ENCODE measurements around the gene CSMD2.

DNA sequence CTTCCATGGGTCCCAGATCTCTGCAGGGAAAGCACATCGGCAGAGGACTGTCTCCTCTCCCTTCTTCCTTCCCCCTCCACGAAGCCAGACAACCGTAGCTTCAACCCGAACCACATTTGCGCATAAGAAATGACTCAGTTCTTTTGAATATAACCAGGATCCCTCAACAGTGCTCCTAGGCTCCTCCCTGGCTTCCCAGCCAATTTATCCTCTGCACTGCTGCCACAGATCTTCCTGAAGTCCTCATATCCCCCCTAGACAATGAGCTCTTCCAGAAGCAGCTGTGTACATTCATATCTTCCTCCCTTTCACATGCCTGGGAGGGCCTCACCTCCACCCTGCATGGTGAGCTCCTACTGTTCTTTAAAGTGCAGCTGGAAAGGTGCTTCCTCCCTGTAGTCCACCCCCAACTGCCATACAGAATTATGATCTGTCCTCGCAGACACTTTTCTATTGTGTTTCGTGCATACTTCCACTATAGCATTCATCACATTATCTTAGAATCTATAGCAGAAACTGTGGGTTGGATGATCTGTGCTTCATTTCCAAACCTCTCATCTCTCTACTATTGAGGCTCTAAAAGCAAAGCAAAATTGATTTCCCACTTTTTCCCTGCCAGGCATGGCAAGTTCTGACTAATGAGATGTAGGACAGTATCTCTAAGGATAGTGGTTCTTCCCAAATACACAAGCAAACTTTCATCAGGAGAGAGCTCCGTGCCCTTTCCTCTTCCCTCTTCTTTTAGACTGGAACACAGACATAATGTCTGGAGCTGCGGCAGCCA, 480.4 kb downstream of the CSMD2 start:
- TF ChIP-seq, protein P1, sequence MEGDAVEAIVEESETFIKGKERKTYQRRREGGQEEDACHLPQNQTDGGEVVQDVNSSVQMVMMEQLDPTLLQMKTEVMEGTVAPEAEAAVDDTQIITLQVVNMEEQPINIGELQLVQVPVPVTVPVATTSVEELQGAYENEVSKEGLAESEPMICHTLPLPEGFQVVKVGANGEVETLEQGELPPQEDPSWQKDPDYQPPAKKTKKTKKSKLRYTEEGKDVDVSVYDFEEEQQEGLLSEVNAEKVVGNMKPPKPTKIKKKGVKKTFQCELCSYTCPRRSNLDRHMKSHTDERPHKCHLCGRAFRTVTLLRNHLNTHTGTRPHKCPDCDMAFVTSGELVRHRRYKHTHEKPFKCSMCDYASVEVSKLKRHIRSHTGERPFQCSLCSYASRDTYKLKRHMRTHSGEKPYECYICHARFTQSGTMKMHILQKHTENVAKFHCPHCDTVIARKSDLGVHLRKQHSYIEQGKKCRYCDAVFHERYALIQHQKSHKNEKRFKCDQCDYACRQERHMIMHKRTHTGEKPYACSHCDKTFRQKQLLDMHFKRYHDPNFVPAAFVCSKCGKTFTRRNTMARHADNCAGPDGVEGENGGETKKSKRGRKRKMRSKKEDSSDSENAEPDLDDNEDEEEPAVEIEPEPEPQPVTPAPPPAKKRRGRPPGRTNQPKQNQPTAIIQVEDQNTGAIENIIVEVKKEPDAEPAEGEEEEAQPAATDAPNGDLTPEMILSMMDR (IDR thresholded peaks at IDR 0.05): no peak
- no peak for TF ChIP-seq NFYB (CRISPR knock-in tag; conservative IDR thresholded peaks at IDR 0.05; ENCODE audit: low read depth)
- TF ChIP-seq, protein P2, sequence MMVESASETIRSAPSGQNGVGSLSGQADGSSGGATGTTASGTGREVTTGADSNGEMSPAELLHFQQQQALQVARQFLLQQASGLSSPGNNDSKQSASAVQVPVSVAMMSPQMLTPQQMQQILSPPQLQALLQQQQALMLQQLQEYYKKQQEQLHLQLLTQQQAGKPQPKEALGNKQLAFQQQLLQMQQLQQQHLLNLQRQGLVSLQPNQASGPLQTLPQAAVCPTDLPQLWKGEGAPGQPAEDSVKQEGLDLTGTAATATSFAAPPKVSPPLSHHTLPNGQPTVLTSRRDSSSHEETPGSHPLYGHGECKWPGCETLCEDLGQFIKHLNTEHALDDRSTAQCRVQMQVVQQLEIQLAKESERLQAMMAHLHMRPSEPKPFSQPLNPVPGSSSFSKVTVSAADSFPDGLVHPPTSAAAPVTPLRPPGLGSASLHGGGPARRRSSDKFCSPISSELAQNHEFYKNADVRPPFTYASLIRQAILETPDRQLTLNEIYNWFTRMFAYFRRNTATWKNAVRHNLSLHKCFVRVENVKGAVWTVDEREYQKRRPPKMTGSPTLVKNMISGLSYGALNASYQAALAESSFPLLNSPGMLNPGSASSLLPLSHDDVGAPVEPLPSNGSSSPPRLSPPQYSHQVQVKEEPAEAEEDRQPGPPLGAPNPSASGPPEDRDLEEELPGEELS (CRISPR knock-in tag; IDR thresholded peaks at IDR 0.05): no peak
- TF ChIP-seq SMAD4 (CRISPR knock-in tag; IDR thresholded peaks at IDR 0.05): no peak
- TF ChIP-seq, protein P3, sequence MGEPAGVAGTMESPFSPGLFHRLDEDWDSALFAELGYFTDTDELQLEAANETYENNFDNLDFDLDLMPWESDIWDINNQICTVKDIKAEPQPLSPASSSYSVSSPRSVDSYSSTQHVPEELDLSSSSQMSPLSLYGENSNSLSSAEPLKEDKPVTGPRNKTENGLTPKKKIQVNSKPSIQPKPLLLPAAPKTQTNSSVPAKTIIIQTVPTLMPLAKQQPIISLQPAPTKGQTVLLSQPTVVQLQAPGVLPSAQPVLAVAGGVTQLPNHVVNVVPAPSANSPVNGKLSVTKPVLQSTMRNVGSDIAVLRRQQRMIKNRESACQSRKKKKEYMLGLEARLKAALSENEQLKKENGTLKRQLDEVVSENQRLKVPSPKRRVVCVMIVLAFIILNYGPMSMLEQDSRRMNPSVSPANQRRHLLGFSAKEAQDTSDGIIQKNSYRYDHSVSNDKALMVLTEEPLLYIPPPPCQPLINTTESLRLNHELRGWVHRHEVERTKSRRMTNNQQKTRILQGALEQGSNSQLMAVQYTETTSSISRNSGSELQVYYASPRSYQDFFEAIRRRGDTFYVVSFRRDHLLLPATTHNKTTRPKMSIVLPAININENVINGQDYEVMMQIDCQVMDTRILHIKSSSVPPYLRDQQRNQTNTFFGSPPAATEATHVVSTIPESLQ (CRISPR knock-in tag; IDR thresholded peaks at IDR 0.05): no peak
- TF ChIP-seq, protein P4, sequence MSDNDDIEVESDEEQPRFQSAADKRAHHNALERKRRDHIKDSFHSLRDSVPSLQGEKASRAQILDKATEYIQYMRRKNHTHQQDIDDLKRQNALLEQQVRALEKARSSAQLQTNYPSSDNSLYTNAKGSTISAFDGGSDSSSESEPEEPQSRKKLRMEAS (CRISPR knock-in tag; IDR thresholded peaks at IDR 0.05): no peak
- TF ChIP-seq IRF2 (CRISPR knock-in tag; IDR thresholded peaks at IDR 0.05; ENCODE audit: borderline replicate concordance, low read depth): no peak
- TF ChIP-seq, protein P5, sequence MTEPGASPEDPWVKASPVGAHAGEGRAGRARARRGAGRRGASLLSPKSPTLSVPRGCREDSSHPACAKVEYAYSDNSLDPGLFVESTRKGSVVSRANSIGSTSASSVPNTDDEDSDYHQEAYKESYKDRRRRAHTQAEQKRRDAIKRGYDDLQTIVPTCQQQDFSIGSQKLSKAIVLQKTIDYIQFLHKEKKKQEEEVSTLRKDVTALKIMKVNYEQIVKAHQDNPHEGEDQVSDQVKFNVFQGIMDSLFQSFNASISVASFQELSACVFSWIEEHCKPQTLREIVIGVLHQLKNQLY (CRISPR knock-in tag; IDR thresholded peaks at IDR 0.05): no peak

Data from WTC11 (cell line).